Colon (tissue), 2 donors: ENCODE data around the gene MMRN2.
"Not testable (repeated sequence)": the region's sequence is repeated elsewhere in the genome, so short reads cannot be mapped to it uniquely, and the experiment has no call there.

Experiments
- FAIRE-seq: peaks from 2 replicates; lab custom pipeline; 2012; peaks lifted over from hg19 to GRCh38; lab: Jason Lieb, UNC
- donor health status: control.
- donor health status: control.

MMRN2 gene, protein sequence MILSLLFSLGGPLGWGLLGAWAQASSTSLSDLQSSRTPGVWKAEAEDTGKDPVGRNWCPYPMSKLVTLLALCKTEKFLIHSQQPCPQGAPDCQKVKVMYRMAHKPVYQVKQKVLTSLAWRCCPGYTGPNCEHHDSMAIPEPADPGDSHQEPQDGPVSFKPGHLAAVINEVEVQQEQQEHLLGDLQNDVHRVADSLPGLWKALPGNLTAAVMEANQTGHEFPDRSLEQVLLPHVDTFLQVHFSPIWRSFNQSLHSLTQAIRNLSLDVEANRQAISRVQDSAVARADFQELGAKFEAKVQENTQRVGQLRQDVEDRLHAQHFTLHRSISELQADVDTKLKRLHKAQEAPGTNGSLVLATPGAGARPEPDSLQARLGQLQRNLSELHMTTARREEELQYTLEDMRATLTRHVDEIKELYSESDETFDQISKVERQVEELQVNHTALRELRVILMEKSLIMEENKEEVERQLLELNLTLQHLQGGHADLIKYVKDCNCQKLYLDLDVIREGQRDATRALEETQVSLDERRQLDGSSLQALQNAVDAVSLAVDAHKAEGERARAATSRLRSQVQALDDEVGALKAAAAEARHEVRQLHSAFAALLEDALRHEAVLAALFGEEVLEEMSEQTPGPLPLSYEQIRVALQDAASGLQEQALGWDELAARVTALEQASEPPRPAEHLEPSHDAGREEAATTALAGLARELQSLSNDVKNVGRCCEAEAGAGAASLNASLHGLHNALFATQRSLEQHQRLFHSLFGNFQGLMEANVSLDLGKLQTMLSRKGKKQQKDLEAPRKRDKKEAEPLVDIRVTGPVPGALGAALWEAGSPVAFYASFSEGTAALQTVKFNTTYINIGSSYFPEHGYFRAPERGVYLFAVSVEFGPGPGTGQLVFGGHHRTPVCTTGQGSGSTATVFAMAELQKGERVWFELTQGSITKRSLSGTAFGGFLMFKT

GRCh38 chr10:86957471-86958115, at the start of gene MMRN2:
Gene MMRN2, minus strand, starts transcription at chr10:86957615. Its CDS starts 74 bp downstream, at chr10:86957541.
- FAIRE-seq: no peak

GRCh38 chr10:87007124-87007523, 49.7 kb upstream of the MMRN2 start:
- not testable (repeated sequence) for FAIRE-seq

DNA sequence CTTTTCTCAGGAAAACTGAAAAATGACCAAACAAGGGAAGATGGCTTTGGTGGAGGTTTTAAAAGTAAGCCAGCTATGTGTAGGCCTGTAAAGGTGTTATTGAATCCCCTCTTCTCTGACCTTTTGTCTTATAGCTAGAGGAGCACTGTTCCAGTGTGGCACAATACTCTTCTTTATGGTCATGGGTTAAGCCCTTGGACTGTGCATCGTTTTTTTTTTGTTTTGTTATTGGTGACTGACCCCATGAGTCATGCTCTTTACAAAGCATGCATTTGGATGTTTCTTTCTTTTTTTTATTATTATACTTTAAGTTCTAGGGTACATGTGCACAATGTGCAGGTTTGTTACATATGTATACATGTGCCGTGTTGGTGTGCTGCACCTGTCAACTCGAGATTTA, 43.1 kb upstream of the MMRN2 start:
- no peak for FAIRE-seq

GRCh38 chr10:86999802-87000403, 42.5 kb upstream of the MMRN2 start:
- FAIRE-seq: not testable (repeated sequence)

- FAIRE-seq: peak; percentile 55
Observed at GRCh38 chr10:86992929-86993328, 35.5 kb upstream of the MMRN2 start.

DNA sequence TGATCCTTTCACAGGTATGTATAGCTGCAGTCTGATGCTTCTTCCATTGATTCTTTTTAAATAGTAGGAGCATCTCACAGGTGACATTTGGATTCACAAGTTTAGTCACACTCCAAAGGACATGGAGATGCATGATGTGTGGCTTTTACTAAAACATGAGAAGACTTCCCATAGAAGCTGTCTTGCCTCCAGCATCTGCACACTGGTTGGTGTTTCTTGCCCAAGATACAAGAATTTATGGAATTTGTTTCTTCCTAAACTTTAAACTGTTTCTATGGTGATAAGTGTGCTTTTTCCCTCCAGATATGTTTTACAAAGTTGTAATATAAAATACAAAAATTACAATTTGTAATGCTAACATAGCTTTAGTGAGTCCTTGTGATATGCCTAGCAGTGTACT, 35.0 kb upstream of the MMRN2 start:
- FAIRE-seq: no peak

GRCh38 chr10:86991362-86991761, 33.9 kb upstream of the MMRN2 start:
- not testable (repeated sequence) for FAIRE-seq

GRCh38 chr10:86988520-86988919, 31.1 kb upstream of the MMRN2 start:
- no peak for FAIRE-seq

DNA sequence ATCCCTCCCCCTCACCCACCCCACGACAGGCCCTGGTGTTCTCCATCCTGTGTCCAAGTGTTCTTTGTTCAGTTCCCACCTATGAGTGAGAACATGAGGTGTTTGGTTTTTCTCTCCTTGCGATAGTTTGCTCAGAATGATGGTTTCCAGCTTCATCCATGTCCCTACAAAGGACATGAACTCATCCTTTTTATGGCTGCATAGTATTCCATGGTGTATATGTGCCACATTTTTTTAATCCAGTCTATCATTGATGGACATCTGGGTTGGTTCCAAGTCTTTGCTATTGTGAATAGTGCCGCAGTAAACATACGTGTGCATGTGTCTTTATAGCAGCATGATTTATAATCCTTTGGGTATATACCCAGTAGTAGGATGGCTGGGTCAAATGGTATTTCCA, 27.1 kb upstream of the MMRN2 start:
- FAIRE-seq: not testable (repeated sequence)

DNA sequence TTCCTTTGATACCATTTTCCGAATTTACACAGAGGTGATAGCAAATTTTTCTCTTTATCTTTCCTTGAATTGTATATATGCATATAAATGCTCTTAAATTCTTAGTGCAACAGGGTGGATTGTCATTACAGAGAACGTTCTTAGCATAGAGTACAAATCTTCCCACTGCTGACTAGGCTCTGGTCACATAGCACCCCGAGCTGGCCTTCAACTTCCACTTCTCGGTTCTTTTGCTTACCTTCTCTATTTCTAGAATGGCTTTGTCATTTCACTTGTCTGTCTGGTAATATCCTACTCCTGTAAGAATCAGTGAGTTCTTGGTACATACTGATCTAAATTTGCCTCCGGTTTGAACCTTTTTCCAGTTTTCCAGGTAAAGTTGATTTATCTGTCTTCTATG, 24.3 kb upstream of the MMRN2 start:
- no peak for FAIRE-seq

GRCh38 chr10:86981020-86981419, 23.6 kb upstream of the MMRN2 start:
- not testable (repeated sequence) for FAIRE-seq

DNA sequence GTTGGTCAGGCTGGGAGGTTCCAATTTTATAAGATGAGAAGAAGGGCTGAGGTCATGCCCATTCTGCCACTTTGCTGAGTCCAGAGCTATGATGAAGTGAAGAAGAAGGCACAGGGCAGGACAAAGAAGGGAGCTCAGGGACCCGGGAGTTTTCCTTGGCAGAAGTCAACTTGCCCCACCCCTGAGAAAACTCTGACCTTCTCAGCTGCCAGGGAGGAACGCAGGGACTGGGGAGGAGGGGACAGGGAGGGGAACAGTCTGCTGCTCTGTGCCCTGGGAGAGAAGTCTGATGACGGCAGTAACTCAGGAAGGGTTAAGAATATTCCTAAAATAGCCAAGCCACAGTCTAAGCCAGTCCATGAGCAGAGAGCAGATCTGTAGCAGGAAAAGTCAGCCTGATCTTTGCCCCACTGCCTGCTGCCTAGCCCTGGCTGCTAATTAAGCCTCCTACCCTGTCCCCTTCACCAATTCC, 22.6 kb upstream of the MMRN2 start:
- no peak for FAIRE-seq

GRCh38 chr10:86979296-86979818, 21.9 kb upstream of the MMRN2 start:
- FAIRE-seq: no peak

DNA sequence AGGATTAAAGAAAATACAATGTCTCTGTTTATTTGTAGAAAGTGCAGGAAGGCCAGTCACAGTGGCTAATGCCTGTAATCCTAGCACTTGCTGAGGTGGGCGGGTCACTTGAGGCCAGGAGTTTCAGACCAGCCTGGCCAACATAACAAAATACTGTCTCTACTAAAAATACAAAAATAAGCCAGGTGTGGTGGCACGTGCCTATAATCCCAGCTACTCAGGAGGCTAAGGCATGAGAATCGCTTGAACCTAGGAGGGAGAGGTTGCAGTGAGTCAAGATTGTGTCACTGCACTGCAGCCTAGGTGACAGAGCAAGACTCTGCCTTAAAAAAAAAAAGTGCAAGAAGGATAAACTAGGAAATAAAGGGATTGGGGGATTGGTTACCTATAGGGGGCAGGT, 21.0 kb upstream of the MMRN2 start:
- not testable (repeated sequence) for FAIRE-seq

DNA sequence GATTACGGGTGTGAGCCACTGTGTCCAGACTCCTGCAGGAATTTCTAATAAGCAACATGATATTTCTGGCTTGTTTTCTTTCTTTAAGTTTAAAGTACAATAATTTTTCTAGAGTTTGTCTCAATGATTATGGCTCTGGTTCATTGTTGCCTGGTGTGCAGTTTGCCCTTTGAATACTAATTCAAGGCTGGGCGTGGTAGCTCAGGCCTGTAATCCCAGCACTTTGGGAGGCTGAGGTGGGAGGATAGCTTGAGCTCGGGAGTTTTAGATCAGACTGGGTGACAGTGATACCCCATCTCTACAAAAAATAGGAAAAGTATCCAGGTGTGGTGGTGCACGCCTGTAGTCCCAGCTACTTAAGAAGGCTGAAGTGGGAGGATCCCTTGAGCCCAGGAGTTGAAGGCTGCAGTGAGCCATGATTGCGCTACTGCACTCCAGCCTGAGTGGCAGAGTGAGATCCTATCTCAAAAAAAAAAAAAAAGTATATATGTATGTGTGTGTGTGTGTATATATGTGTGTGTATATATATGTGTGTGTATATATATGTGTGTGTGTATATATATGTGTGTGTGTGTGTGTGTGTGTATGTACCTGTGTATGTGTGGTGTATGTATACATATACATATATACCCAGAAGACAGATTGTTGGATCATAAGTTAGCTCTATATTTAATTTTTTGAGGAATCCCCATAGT, 19.1 kb upstream of the MMRN2 start:
- no peak for FAIRE-seq

DNA sequence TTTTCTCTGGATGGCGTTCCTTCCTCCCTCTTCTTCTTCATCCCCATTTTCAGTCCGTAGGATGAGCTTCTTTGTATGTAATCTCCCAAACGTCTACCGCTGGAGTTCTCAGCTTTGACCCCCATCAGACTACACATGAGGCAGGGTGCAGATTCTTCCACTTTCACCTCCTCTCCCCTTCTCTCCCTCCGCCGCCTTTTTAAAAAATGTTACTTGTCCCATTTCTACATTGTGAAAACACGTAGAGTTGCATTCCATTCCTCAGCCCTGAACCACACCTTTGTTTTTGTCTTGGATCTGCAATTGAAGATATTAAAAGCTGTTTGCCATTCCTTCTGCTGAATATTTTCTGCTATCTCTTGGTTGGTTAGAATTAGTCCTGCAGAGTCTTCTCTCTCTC, 17.1 kb upstream of the MMRN2 start:
- FAIRE-seq: no peak

GRCh38 chr10:86972613-86973380, 15.4 kb upstream of the MMRN2 start:
- FAIRE-seq: no peak

DNA sequence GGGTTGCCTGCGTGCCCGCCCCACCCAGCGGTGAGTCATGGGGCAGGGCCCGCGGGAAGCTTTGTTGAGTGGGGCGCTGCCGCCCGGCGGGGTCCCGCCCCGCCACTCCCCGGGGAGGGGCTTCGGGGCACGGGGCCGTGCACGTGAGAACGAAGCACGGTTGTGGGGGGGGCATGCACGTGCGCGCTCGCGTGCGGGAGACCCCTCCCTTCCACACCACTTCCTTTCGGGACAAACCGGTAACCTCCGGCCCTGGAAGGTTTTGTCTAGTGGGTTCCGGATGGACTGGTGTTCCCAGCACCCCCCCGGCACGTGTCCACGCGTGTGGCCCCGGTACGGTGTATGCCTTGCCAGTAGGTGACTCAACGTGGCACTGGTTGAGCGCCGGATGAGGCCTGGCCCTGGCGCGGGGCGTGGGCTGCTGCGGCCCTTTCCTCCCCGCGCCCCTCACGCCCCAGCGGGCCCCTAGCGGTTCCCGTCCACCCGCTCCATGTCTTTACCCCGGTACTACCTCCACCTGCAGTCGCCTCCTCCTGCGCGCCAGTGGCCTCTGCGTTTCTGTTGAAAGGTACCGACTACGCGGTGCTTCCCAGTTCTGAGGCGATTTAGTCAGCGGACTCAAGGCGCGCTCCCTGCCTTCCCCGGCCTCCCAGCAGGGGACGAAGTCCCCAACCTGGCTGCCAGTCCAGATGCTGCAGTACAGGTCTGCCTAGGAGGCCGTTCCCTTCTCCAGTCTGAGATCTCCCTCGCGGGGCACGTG, 14.0 kb upstream of the MMRN2 start:
- no peak for FAIRE-seq

DNA sequence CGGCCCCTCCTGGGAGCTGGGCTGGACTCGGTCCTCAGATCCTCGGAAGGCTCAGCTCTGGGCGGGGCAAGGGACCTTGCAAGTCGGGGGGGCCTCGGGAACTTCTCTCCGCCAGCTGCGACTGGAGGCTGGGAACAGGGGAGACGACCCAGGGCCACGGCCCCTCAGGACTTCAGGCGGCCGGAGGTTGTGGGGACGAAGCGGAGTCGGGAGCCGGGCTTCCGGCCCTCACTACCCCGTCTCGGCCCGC, 13.5 kb upstream of the MMRN2 start:
- FAIRE-seq: no peak
